Parathyroid adenoma (tissue), 2 donors: ENCODE measurements around the gene TMPRSS6.

Experiments
- H2AFZ ChIP-seq: fragments of 300-600 bp; sonication (generic); one replicate; pipeline ENCODE4 v1.7.0; 2017; ENCODE audit warnings: antibody characterized with exemption, mild to moderate bottlenecking
- H3K27ac ChIP-seq: fragments of 300-600 bp; sonication (generic); one replicate; pipeline ENCODE4 v1.7.0; 2017
- H3K27me3 ChIP-seq: fragments of 300-600 bp; sonication (generic); one replicate; pipeline ENCODE4 v1.7.0; 2017; ENCODE audit warnings: low read length; ENCODE audit not compliant: control insufficient read depth, insufficient read depth
- H3K36me3 ChIP-seq: fragments of 300-600 bp; sonication (generic); one replicate; pipeline ENCODE4 v1.7.0; 2017; ENCODE audit warnings: low read length; ENCODE audit not compliant: control insufficient read depth, insufficient read depth
- H3K4me1 ChIP-seq: fragments of 300-600 bp; sonication (generic); one replicate; pipeline ENCODE4 v1.7.0; 2017; ENCODE audit warnings: control low read depth
- H3K4me2 ChIP-seq: fragments of 300-600 bp; sonication (generic); one replicate; pipeline ENCODE4 v1.7.0; 2017; ENCODE audit warnings: low read length
- H3K4me3 ChIP-seq: fragments of 300-600 bp; sonication (generic); one replicate; pipeline ENCODE4 v1.7.0; 2017; ENCODE audit warnings: low read depth, low read length
- H3K79me2 ChIP-seq: fragments of 300-600 bp; sonication (generic); one replicate; pipeline ENCODE4 v1.7.0; 2017; ENCODE audit warnings: control low read depth
- H3K9ac ChIP-seq: fragments of 300-600 bp; sonication (generic); one replicate; pipeline ENCODE4 v1.7.0; 2017; ENCODE audit warnings: mild to moderate bottlenecking
- H3K9me3 ChIP-seq: fragments of 300-600 bp; sonication (generic); one replicate; pipeline ENCODE4 v1.7.0; 2017; ENCODE audit warnings: low read length; ENCODE audit not compliant: control insufficient read depth
- TF ChIP-seq, protein P1 (sequence below): fragments of 300-600 bp; sonication (generic); IDR thresholded peaks from one replicate; pipeline ENCODE4 v1.7.0; 2017; ENCODE audit warnings: antibody characterized with exemption, mild to moderate bottlenecking
- donor health status: primary hyperparathyroidism.

Gene TMPRSS6

DNA sequence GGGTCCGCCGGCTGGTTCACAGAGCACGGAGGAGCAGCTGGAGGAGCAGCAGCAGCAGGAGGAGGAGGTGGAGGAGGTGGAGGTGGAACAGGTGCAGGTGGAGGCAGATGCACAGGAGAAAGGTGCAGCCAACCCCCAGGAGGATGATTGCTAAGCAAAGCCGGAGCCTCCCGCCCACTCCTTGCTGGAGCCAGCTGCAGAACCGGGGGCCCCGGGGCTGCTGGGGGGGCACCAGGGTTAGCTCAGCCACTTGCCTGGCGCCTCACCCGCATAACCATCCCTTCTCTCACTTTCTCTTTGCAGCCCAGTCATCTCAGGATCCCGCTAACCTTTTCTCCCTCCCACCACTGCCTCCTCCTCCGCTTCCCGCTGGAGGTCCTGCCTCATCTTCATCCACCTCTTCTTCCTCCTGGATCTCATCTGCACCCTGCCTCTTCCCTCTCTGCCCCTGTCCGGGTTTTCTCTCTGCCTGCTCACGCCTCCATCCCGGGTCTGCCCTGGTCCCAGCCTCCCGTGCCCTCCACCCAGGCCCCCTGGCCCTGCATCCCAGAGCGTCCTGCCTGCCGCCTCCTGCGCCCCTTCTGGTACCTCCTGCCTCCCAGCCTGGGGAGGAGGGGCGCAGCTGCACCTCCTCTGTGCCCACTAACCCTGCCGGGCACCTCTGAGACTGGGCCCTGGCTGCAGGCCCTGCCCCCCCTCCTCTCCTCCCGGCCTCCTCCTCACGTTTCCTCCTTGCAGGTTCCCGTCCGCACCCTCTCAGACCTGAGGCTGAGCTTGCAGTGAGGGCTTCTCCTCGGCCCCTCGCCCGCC lies 48.5 kb downstream of the TMPRSS6 start:
- Histone ChIP-seq H3K27me3 (no peaks in the 10 kb centered on the region), H3K36me3 (no peaks in the 10 kb centered on the region), H3K9me3 (no peaks in the 10 kb centered on the region), H3K4me3 (no peak overlapping the region), H3K4me2 (no peak overlapping the region), H3K27ac (no peak overlapping the region), H3K4me1 (no peaks in the 10 kb centered on the region), H3K9ac (no peak overlapping the region), H3K79me2 (no peaks in the 10 kb centered on the region), H2AFZ (no peak overlapping the region)
- TF ChIP-seq, protein P1, sequence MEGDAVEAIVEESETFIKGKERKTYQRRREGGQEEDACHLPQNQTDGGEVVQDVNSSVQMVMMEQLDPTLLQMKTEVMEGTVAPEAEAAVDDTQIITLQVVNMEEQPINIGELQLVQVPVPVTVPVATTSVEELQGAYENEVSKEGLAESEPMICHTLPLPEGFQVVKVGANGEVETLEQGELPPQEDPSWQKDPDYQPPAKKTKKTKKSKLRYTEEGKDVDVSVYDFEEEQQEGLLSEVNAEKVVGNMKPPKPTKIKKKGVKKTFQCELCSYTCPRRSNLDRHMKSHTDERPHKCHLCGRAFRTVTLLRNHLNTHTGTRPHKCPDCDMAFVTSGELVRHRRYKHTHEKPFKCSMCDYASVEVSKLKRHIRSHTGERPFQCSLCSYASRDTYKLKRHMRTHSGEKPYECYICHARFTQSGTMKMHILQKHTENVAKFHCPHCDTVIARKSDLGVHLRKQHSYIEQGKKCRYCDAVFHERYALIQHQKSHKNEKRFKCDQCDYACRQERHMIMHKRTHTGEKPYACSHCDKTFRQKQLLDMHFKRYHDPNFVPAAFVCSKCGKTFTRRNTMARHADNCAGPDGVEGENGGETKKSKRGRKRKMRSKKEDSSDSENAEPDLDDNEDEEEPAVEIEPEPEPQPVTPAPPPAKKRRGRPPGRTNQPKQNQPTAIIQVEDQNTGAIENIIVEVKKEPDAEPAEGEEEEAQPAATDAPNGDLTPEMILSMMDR: no peak

DNA sequence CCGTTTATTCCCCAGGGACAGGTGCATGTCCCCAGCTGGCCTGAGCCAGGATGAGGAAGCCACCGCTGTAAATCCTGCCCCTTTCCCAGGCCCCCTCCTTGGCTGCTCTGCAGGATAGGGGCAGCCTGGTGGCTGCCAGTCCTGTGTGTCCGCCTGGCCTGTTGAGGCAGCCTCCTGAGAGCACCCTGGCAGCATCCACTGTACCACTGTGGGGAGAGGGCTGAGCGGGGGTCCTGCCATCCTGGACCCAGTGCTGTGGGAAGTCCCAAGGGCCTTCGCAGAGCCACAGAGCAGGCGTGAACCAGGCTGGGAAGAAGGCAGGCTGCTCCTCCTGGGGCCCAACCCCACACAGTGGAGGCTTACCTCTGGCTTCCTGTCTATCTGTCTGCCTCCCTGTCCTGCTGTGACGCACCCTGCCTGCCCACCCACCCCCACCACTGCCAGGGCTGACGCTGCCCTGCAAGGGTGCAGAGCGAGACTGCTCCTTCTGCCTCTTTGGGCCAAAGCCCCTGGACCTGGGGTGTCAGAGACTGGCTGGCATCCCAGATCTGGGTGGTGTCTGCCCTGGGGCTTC lies 49.5 kb downstream of the TMPRSS6 start:
- Histone ChIP-seq H3K4me3 (no peak overlapping the region), H3K9me3 (no peaks in the 10 kb centered on the region), H3K4me2 (no peak overlapping the region), H3K36me3 (no peaks in the 10 kb centered on the region), H3K27me3 (no peaks in the 10 kb centered on the region), H3K4me1 (no peaks in the 10 kb centered on the region), H2AFZ (no peak overlapping the region), H3K79me2 (no peaks in the 10 kb centered on the region), H3K27ac (no peak overlapping the region), H3K9ac (no peak overlapping the region)
- TF ChIP-seq, protein P1: no peak

DNA sequence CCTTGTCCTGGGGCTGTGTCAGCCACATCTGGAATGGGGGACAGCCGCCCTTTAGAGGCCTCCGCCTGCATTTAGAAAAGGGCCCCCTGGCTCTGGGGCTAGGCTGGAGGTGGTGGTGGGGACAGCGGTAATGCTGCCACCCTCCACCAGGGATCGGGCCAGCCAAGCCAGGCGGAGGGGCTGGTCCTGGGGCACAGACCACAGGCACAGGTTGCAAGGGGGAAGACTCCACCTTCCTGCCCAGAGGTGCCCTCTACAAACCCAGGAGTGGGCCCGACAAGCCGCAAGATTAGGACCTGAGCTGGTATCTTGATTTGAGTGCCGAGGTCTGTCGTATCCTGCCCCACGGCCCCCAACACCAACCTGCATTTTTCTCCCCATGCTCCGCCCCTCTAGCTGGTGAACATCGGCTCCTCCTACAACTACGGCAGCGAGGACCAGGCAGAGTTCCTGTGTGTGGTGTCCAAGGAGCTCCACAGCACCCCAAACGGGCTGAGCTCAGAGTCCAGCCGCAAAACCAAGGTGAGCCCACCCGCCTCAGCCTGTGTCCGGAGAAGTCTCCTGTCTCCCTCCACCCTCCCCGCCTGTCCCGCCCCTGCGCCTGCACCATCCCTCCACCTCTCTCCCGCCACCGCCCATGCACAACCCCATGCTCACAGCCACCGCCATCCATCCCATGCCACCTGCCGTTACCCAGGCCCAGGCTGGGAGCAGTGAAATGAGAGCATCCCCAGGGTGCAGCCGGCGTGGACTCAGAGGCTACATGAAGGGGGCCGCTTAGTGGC lies 50.4 kb downstream of the TMPRSS6 start:
- H3K27ac ChIP-seq: no peak overlapping the region
- no peaks in the 10 kb centered on the region for H3K36me3 ChIP-seq
- no peaks in the 10 kb centered on the region for H3K27me3 ChIP-seq
- H3K79me2 ChIP-seq: no peaks in the 10 kb centered on the region
- H3K9me3 ChIP-seq: no peaks in the 10 kb centered on the region
- H3K4me2 ChIP-seq: no peak overlapping the region
- H3K4me3 ChIP-seq: no peak overlapping the region
- no peaks in the 10 kb centered on the region for H3K4me1 ChIP-seq
- no peak overlapping the region for H2AFZ ChIP-seq
- TF ChIP-seq, protein P1: no peak
- H3K9ac ChIP-seq: no peak overlapping the region

DNA sequence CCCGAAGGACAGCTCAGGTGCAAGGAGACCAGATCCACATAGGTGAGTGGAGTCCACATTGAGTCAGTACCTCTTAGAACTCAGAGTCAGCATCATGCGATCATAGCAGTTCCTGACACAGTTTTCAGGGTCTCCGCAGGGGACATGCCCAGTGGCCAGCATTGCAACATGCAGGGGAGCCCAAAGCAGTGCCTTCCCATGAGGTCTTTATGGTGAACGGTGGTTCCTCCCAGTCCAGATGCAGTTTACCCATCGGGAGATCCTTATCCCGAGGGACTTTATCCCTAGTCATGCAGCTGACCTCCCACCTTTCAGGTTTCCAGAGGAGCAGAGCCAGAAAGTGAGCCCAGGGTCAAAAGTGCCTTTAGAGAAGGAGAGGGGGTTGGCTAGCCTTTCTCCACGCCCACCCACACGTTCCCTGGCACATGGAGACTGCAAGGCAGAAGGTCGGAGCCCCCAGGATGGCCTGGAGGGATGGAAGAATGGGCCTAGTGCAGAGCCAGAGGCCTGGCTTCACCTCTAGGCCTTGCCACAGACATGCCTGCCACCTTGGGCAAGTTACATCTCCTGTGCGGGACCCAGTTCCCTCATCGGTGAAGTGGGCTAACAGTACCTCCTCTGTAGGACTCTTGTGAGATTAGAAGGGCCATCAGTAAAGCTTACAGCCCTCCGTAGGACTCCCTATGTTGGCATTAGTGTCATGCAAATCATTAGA lies 51.6 kb downstream of the TMPRSS6 start:
- H3K36me3 ChIP-seq: no peaks in the 10 kb centered on the region
- no peaks in the 10 kb centered on the region for H3K79me2 ChIP-seq
- H3K27me3 ChIP-seq: no peaks in the 10 kb centered on the region
- TF ChIP-seq, protein P1: no peak
- no peak overlapping the region for H3K9ac ChIP-seq
- no peak overlapping the region for H3K27ac ChIP-seq
- H3K4me2 ChIP-seq: no peak overlapping the region
- H3K4me3 ChIP-seq: no peak overlapping the region
- no peaks in the 10 kb centered on the region for H3K9me3 ChIP-seq
- no peaks in the 10 kb centered on the region for H3K4me1 ChIP-seq
- H2AFZ ChIP-seq: no peak overlapping the region
